Activated B cell treated with CpG ODN at 0.5 μM for 24 hours (primary cell): ENCODE measurements around the gene IPO11. TPM values are rescaled to one million over a fixed set of nuclear protein-coding genes. Genes with fewer than 3 reads are reported as not detected.

Experiments
- ATAC-seq: fragments of 200-7000 bp; cut with Tn5 transposase; one replicate; pipeline ENCODE4 v1.10.0; 2021; ENCODE audit warnings: low read depth, mild to moderate bottlenecking, moderate library complexity
- CTCF ChIA-PET: fragments of 350-600 bp; sonication (Branson Sonifier 250); formaldehyde crosslinking; loops from one replicate; lab custom pipeline; 2021; ENCODE audit warnings: antibody characterized with exemption; lab: Charles Lee
- POLR2A ChIA-PET: fragments of 350-600 bp; sonication (Branson Sonifier 250); formaldehyde crosslinking; loops from one replicate; lab custom pipeline; 2021; ENCODE audit warnings: antibody characterized with exemption; lab: Charles Lee
- DNase-seq: peaks from one replicate; pipeline ENCODE4 v3.0.0; 2022
- H3K27ac Mint-ChIP-seq: one replicate; pipeline ENCODE4 v1.8.0; 2020; ENCODE audit warnings: mixed read lengths
- H3K27me3 Mint-ChIP-seq: one replicate; pipeline ENCODE4 v1.8.0; 2021; ENCODE audit warnings: mixed read lengths
- H3K36me3 Mint-ChIP-seq: one replicate; pipeline ENCODE4 v1.8.0; 2021; ENCODE audit warnings: low read depth, mixed read lengths
- H3K4me1 Mint-ChIP-seq: one replicate; pipeline ENCODE4 v1.8.0; 2021; ENCODE audit warnings: mixed read lengths
- H3K4me3 Mint-ChIP-seq: one replicate; pipeline ENCODE4 v1.8.0; 2020; ENCODE audit warnings: mild to moderate bottlenecking, mixed read lengths
- H3K9me3 Mint-ChIP-seq: one replicate; pipeline ENCODE4 v1.8.0; 2020; ENCODE audit warnings: mixed read lengths
- intact Hi-C: fragments of 100-400 bp; cut with micrococcal nuclease; formaldehyde crosslinking; loops from one replicate; pipeline ENCODE4 v1.15.1; 2024
- total RNA-seq: library from RNA; stranded (reverse); gene quantifications from 2 replicates; pipeline ENCODE4 v1.2.3, GENCODE V29; 2022
- TF ChIP-seq, protein P1 (sequence below): fragments of 200-600 bp; IDR thresholded peaks from one replicate; pipeline ENCODE4 v1.8.0; 2022; ENCODE audit warnings: antibody characterized with exemption, mild to moderate bottlenecking

IPO11 gene
- total RNA-seq, 1 donor from 2014 or later: 32.9 TPM

- TF ChIP-seq, protein P1, sequence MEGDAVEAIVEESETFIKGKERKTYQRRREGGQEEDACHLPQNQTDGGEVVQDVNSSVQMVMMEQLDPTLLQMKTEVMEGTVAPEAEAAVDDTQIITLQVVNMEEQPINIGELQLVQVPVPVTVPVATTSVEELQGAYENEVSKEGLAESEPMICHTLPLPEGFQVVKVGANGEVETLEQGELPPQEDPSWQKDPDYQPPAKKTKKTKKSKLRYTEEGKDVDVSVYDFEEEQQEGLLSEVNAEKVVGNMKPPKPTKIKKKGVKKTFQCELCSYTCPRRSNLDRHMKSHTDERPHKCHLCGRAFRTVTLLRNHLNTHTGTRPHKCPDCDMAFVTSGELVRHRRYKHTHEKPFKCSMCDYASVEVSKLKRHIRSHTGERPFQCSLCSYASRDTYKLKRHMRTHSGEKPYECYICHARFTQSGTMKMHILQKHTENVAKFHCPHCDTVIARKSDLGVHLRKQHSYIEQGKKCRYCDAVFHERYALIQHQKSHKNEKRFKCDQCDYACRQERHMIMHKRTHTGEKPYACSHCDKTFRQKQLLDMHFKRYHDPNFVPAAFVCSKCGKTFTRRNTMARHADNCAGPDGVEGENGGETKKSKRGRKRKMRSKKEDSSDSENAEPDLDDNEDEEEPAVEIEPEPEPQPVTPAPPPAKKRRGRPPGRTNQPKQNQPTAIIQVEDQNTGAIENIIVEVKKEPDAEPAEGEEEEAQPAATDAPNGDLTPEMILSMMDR: no peak
- no peaks in the 10 kb centered on the region for H3K27me3 Mint-ChIP-seq
- CTCF ChIA-PET: interaction anchor here (2.0 kb wide), 1 partner anchor 18 kb away, joined by 4 read pairs; no protein-coding TSS in a partner anchor
- H3K9me3 Mint-ChIP-seq: no peaks in the 10 kb centered on the region
- DNase-seq (no peak), ATAC-seq (no peak)
- intact Hi-C loops: loop anchor here (5.0 kb wide), 1 partner anchor 1501 kb away; the partner anchor contains the start of gene HTR1A
- peaks cover 2% of the 10 kb centered on the region for H3K4me1 Mint-ChIP-seq
- peaks cover 10% of the 10 kb centered on the region for H3K36me3 Mint-ChIP-seq
- POLR2A ChIA-PET: no interaction called here
- no peak overlapping the region for H3K27ac Mint-ChIP-seq
- no peak overlapping the region for H3K4me3 Mint-ChIP-seq
These were observed 49.0 kb downstream of the IPO11 start for GRCh38 chr5:62461561-62461960.

DNA sequence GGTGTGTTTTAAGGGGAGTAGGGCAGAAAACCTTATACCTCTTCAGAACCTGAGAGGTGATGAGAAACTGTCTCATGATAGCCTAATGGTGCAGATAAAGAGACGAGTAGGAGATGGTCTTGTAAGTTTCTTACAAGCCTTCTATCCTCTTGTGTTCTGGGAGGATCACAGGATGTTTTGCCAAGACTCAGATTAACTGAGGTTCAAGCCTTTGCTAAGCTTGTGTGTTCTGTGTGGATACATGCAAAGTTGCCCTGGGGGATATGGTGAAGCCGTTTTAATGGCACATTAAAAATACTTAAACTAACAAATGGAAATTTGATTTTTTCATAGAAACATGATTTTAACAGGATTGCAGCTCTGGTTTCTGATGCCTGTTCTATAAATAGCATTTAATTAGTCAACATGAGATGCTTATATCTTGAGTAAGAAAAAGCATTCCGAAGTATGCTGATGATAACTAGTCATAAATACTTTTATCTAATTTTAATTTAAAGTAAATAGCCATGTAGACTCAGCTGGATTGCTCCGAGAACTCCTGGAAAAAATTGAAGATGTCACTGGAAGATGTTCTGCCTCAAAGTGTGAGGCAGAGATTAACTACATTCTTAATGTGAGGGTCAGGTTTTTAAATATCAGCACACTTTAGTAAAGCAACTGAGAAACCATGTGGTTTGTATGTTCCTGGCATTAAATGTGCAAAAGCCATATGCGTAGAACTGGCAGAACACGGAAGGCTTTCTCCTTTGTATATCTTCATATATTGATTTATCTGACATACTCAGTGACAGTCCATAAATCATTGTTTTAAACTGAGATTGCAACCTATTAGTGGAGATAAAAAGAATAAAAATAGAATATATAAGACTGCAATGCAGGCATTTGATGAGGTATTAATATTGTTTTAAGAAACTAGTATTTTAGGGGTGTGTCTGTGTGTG, 53.7 kb downstream of the IPO11 start:
- CTCF ChIA-PET: no interaction called here
- intact Hi-C loops: no loop called here
- ATAC-seq (no peak), DNase-seq (no peak)
- no peak overlapping the region for H3K27ac Mint-ChIP-seq
- H3K4me1 Mint-ChIP-seq: no peaks in the 10 kb centered on the region
- H3K9me3 Mint-ChIP-seq: no peaks in the 10 kb centered on the region
- no peak overlapping the region for H3K4me3 Mint-ChIP-seq
- POLR2A ChIA-PET: no interaction called here
- TF ChIP-seq, protein P1: no peak
- H3K27me3 Mint-ChIP-seq: no peaks in the 10 kb centered on the region
- H3K36me3 Mint-ChIP-seq: peaks cover 33% of the 10 kb centered on the region

DNA sequence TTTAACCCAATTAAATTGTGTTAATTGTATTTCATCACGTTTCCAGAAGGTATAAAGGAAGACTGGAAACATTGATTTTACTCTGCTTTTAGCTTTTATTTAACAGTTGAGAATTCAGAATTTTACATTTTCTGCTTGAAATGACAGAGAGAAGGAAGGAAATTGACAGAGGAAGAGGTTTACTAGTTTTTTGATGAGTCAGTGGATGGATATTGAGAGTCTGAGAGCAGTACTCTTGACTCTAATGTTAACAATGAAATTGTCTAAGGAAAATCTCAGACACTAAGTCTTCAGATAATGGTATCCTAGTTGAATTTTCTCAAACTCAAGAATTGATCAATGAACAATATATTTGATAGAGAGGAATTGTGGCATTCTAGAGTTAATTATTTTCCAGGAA, 60.6 kb downstream of the IPO11 start:
- DNase-seq (no peak), ATAC-seq (no peak)
- CTCF ChIA-PET: no interaction called here
- Mint-ChIP-seq H3K27me3 (no peaks in the 10 kb centered on the region), H3K4me1 (no peaks in the 10 kb centered on the region), H3K36me3 (peaks cover 35% of the 10 kb centered on the region), H3K9me3 (no peaks in the 10 kb centered on the region), H3K27ac (no peak overlapping the region), H3K4me3 (no peak overlapping the region)
- POLR2A ChIA-PET: no interaction called here
- TF ChIP-seq, protein P1: no peak
- intact Hi-C loops: no loop called here

DNA sequence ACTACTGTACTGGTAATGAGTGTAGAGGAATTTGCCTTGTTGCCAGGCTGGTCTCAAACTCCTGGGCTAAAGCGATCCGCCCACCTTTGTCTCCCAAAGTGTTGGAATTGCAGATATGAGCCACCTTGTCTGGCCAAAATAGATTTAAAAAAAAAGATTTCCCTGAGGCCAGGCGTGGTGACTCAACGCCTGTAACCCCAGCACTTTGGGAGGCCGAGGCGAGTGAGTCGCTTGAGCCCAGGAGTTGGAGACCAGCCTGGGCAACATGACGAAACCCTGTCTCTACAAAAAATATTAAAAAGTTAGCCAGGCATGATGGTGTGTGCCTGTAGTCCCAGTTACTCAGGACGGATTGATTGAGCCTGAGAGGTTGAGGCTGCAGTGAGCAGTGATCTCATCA, 62.5 kb downstream of the IPO11 start:
- DNase-seq (no peak), ATAC-seq (no peak)
- Mint-ChIP-seq H3K4me1 (no peaks in the 10 kb centered on the region), H3K4me3 (no peak overlapping the region), H3K27ac (no peak overlapping the region), H3K9me3 (no peaks in the 10 kb centered on the region), H3K36me3 (peaks cover 34% of the 10 kb centered on the region), H3K27me3 (no peaks in the 10 kb centered on the region)
- ChIA-PET POLR2A (no interaction called here), CTCF (no interaction called here)
- intact Hi-C loops: no loop called here
- TF ChIP-seq, protein P1: no peak

DNA sequence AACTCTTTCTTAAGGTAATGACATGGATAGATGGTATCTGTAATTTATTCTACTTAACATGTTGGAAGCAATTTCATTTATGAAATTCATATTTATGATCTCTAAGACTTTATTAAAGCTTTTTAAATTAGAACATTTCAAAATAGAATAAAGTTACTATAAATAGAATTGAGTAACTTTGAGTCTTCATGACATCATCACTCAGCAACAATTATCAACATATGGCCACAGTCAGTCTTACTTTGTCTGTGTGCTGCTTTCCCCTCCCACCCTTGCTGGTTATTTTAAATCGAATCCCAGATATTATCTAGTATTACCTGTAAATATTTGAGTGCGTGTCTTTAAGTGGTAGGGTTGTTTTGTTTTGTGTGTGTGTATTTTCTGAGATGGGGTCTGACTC, 65.2 kb downstream of the IPO11 start:
- Mint-ChIP-seq H3K27ac (no peak overlapping the region), H3K27me3 (no peaks in the 10 kb centered on the region), H3K9me3 (no peaks in the 10 kb centered on the region), H3K4me1 (peaks cover 12% of the 10 kb centered on the region), H3K36me3 (peaks cover 40% of the 10 kb centered on the region), H3K4me3 (no peak overlapping the region)
- intact Hi-C loops: no loop called here
- ChIA-PET CTCF (interaction anchor here (1.3 kb wide), 1 partner anchor 18 kb away, joined by 3 read pairs; no protein-coding TSS in a partner anchor), POLR2A (no interaction called here)
- no peak for DNase-seq
- TF ChIP-seq, protein P1: no peak
- no peak for ATAC-seq
